Endothelial cell of umbilical vein (primary cell): ENCODE data around the gene PTGES. TPM values are rescaled to one million over a fixed set of nuclear protein-coding genes. Genes with fewer than 3 reads are reported as not detected.

ENCODE experiments used
- BruUV-seq: library from RNA; stranded (reverse); fragments of 400-500 nt; replicated peaks from 2 replicates; lab custom pipeline; 2021; lab: Mats Ljungman, UMichigan
- CTCF ChIA-PET: fragments of 300-600, 350-600 bp; sonication (Branson Sonifier 250); formaldehyde crosslinking; loops from one replicate; lab custom pipeline; 2021; ENCODE audit warnings: antibody characterized with exemption, inconsistent platforms; lab: Charles Lee
- POLR2A ChIA-PET: fragments of 300-600, 350-600 bp; sonication (Branson Sonifier 250); formaldehyde crosslinking; loops from one replicate; lab custom pipeline; 2021; ENCODE audit warnings: antibody characterized with exemption, inconsistent platforms; lab: Charles Lee
- DNase-seq: peaks from one replicate; pipeline ENCODE4 v3.0.0-alpha.2; 2011; ENCODE audit warnings: low read depth, low spot score
- FAIRE-seq: peaks from 2 replicates; lab custom pipeline; 2011; peaks lifted over from hg19 to GRCh38; lab: Jason Lieb, UNC
- H2AFZ ChIP-seq: 2 replicates; pipeline ENCODE4 v1.6.0; 2012; ENCODE audit warnings: low read depth, low read length, control low read depth, inconsistent platforms
- H3K27ac ChIP-seq: 2 replicates; pipeline ENCODE4 v1.5.1; 2011; ENCODE audit warnings: low read depth, mild to moderate bottlenecking, control low read depth, low read length, moderate library complexity; ENCODE audit not compliant: insufficient read depth
- H3K27me3 ChIP-seq, 2 experiments: 2 replicates each; pipeline versions ENCODE4 v1.6.0 to v1.6.1; 2011; ENCODE audit warnings: low read length in 2 of 2, mixed read lengths in 1 of 2; ENCODE audit not compliant: control insufficient read depth in 2 of 2, insufficient read depth in 2 of 2
- H3K36me3 ChIP-seq, 2 experiments: 2 replicates in 1 of 2; 3 replicates in 1 of 2; pipeline ENCODE4 v1.5.1; 2011; ENCODE audit warnings: low read length in 2 of 2, mild to moderate bottlenecking in 1 of 2, moderate library complexity in 1 of 2; ENCODE audit not compliant: control insufficient read depth in 2 of 2, insufficient read depth in 2 of 2; ENCODE audit errors: extremely low read depth in 1 of 2
- H3K4me1 ChIP-seq: 3 replicates; pipeline ENCODE4 v1.5.1; 2011; ENCODE audit warnings: mild to moderate bottlenecking, low read length; ENCODE audit not compliant: control insufficient read depth, insufficient read depth; ENCODE audit errors: extremely low read depth
- H3K4me2 ChIP-seq: 2 replicates; pipeline ENCODE4 v1.6.1; 2011; ENCODE audit warnings: low read length, control low read depth, mixed read lengths; ENCODE audit not compliant: insufficient read depth
- H3K4me3 ChIP-seq, 3 experiments: fragments of 200-600 bp in 1 of 3; sonication (generic), shearing (Covaris generic) in 1 of 3; replicated peaks in 1 of 3; 2 replicates each; pipeline ENCODE4 v1.5.1; 2011 to 2016; ENCODE audit warnings: control low read depth in 3 of 3, low read length in 3 of 3, mild to moderate bottlenecking in 2 of 3, inconsistent platforms in 1 of 3, low read depth in 1 of 3, moderate library complexity in 1 of 3; ENCODE audit not compliant: insufficient read depth in 1 of 3
- H3K79me2 ChIP-seq: 2 replicates; pipeline ENCODE4 v1.6.0; 2012; ENCODE audit warnings: low read length, inconsistent platforms; ENCODE audit not compliant: control insufficient read depth, insufficient read depth
- H3K9ac ChIP-seq: replicated peaks from 2 replicates; pipeline ENCODE3; 2011; ENCODE audit warnings: low read length, control low read depth; ENCODE audit not compliant: insufficient read depth; ENCODE audit errors: extremely low read depth
- H3K9me1 ChIP-seq: replicated peaks from 3 replicates; pipeline ENCODE4 v1.6.0; 2011; ENCODE audit warnings: mild to moderate bottlenecking, low read length; ENCODE audit not compliant: control insufficient read depth, insufficient read depth; ENCODE audit errors: extremely low read depth
- H3K9me3 ChIP-seq: replicated peaks from 2 replicates; pipeline ENCODE4 v1.5.1; 2012; ENCODE audit warnings: low read length, inconsistent platforms; ENCODE audit not compliant: control insufficient read depth, insufficient read depth
- H4K20me1 ChIP-seq: replicated peaks from 2 replicates; pipeline ENCODE3; 2011; ENCODE audit warnings: mild to moderate bottlenecking, low read length; ENCODE audit not compliant: control insufficient read depth, insufficient read depth; ENCODE audit errors: extremely low read depth
- EZH2 ChIP-seq: IDR thresholded peaks from 2 replicates; pipeline ENCODE4 v1.6.1; 2012; ENCODE audit warnings: borderline replicate concordance, low read depth, mild to moderate bottlenecking, moderate library complexity, low read length, inconsistent platforms; ENCODE audit not compliant: severe bottlenecking
- FOS ChIP-seq: IDR thresholded peaks from 2 replicates; pipeline ENCODE4 v1.6.1; 2011; ENCODE audit warnings: mild to moderate bottlenecking, low read length, moderate library complexity, borderline replicate concordance; ENCODE audit not compliant: insufficient read depth
- GATA2 ChIP-seq: IDR thresholded peaks from 2 replicates; pipeline ENCODE4 v1.7.0; 2011; ENCODE audit warnings: low read depth, mild to moderate bottlenecking, moderate library complexity, mixed read lengths, low read length; ENCODE audit not compliant: insufficient read length, insufficient read depth
- JUN ChIP-seq: IDR thresholded peaks from 2 replicates; pipeline ENCODE4 v1.6.1; 2011; ENCODE audit warnings: borderline replicate concordance, low read depth; ENCODE audit not compliant: insufficient read length, insufficient read depth
- MYC ChIP-seq: IDR thresholded peaks from one replicate; pipeline ENCODE4 v1.6.1; 2011; ENCODE audit warnings: mild to moderate bottlenecking, low read depth, low read length
- POLR2A ChIP-seq: IDR thresholded peaks from 2 replicates; pipeline ENCODE4 v1.6.1; 2012; ENCODE audit warnings: low read depth, mild to moderate bottlenecking, control low read depth, low read length
- POLR2AphosphoS5 ChIP-seq: IDR thresholded peaks from 2 replicates; pipeline ENCODE4 v1.6.1; 2012; ENCODE audit warnings: low read depth, mild to moderate bottlenecking, control low read depth, low read length, moderate library complexity; ENCODE audit not compliant: insufficient read depth
- dilution Hi-C: fragments of 300-500 bp; cut with MboI; formaldehyde crosslinking; loops from one replicate; pipeline ENCODE4 v1.15.0; 2019; ENCODE audit warnings: low sequenced_read_pairs; ENCODE audit not compliant: extremely low pct_ligation_motif_present
- intact Hi-C: fragments of 100-400 bp; cut with micrococcal nuclease; formaldehyde crosslinking; loops from one replicate; pipeline ENCODE4 v1.10.0; 2022
- polyA plus RNA-seq, 4 experiments: library from polyadenylated mRNA; depleted of rRNA in 3 of 4; stranded (reverse) in 3 of 4; unstranded in 1 of 4; fragments of >200 nt; gene quantifications; 2 replicates each; pipeline versions ENCODE4 v1.2.1 to v1.2.3, GENCODE V29; 2011 to 2012; ENCODE audit warnings: missing spikeins in 1 of 4
- total RNA-seq: library from RNA; stranded (reverse); gene quantifications from 2 replicates; pipeline ENCODE4 v1.2.3, GENCODE V29; 2021
- TF ChIP-seq, protein P1 (sequence below): IDR thresholded peaks from 2 replicates; pipeline ENCODE4 v1.6.1; 2011; ENCODE audit not compliant: insufficient read depth, insufficient read length
- TF ChIP-seq, protein P2 (sequence below), 2 donors: IDR thresholded peaks; 1 replicate in 1 of 2; 2 replicates in 1 of 2; pipeline ENCODE4 v1.5.1; 2011; ENCODE audit warnings: low read length in 2 of 2, mild to moderate bottlenecking in 2 of 2, moderate library complexity in 2 of 2, control low read depth in 1 of 2, inconsistent platforms in 1 of 2, low read depth in 1 of 2; ENCODE audit not compliant: insufficient read depth in 1 of 2; ENCODE audit errors: extremely low read depth in 1 of 2

The PTGES gene
- total and polyA plus RNA-seq, 2 donors (not counting 3 experiments of a cell fraction or from before 2014, with no cell fraction given), result not detected

DNA sequence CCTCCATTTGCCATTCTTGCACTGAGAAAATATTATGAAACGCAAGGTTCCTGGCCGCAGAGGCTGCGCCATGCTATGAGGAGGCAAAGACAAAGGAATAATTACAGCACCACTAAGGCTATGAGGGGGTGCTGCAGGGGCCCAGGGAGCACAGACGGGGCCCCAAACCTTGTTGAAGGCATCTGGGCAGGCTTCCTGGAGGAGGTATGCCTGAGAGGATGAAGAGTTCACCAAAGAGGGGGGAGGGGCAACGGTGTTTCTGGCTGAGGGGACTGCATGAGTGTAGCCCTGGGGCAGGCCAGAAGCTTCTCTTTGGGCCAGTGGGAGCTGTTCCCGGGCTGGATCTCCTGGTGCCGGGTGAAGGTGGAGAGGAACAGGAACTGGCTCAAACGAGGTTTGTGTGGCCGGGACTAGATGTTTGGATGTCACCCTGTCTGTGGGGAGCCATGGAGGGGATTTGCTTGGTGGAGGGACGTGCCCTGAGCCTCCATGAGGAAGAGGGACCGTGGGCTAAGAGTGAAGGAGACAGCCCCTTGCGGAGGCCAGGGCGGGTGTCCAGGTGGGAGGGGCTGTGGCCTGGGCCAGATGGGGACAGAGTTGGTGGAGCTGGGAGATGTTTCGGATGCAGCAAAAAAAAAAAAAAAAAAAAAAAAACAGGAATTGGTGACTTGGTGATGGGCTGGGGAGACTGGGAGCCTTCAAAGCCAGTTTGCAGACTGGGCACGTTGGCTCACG is 28.2 kb downstream of the PTGES start:
- FAIRE-seq, result no peak
- intact Hi-C loops (no loop called here), dilution Hi-C loops (loop anchor here (5.0 kb wide), 1 partner anchor 53 kb away; no protein-coding TSS in a partner anchor)
- POLR2A ChIA-PET, result interaction anchor here (0.7 kb wide), 1 partner anchor 18 kb away, joined by 4 read pairs; no protein-coding TSS in a partner anchor
- Histone ChIP-seq H3K9me1 (no peaks in the 10 kb centered on the region), H3K79me2 (no peaks in the 10 kb centered on the region), H3K36me3 (no peaks in the 10 kb centered on the region), H2AFZ (no peak overlapping the region), H3K9ac (no peak overlapping the region), H3K9me3 (no peaks in the 10 kb centered on the region), H3K4me1 (no peaks in the 10 kb centered on the region), H3K27ac (no peak overlapping the region), H3K4me2 (no peak overlapping the region), H4K20me1 (no peaks in the 10 kb centered on the region), H3K27me3 (no peaks in the 10 kb centered on the region), H3K4me3 (no peak overlapping the region)
- CTCF ChIA-PET, result interaction anchor here (0.6 to 3.9 kb wide), 6 partner anchors 13 to 729 kb away, joined by 3 to 67 read pairs (median 8); no protein-coding TSS in a partner anchor
- TF ChIP-seq GATA2 (no peak), JUN (no peak), POLR2AphosphoS5 (no peak), FOS (no peak), MYC (no peak), POLR2A (no peak), EZH2 (no peak)
- TF ChIP-seq, protein P1, sequence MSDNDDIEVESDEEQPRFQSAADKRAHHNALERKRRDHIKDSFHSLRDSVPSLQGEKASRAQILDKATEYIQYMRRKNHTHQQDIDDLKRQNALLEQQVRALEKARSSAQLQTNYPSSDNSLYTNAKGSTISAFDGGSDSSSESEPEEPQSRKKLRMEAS, result no peak
- TF ChIP-seq, protein P2, sequence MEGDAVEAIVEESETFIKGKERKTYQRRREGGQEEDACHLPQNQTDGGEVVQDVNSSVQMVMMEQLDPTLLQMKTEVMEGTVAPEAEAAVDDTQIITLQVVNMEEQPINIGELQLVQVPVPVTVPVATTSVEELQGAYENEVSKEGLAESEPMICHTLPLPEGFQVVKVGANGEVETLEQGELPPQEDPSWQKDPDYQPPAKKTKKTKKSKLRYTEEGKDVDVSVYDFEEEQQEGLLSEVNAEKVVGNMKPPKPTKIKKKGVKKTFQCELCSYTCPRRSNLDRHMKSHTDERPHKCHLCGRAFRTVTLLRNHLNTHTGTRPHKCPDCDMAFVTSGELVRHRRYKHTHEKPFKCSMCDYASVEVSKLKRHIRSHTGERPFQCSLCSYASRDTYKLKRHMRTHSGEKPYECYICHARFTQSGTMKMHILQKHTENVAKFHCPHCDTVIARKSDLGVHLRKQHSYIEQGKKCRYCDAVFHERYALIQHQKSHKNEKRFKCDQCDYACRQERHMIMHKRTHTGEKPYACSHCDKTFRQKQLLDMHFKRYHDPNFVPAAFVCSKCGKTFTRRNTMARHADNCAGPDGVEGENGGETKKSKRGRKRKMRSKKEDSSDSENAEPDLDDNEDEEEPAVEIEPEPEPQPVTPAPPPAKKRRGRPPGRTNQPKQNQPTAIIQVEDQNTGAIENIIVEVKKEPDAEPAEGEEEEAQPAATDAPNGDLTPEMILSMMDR (IDR thresholded peaks at IDR 0.05; ENCODE audit: extremely low read depth in 1 of 2, insufficient read depth in 1 of 2, low read depth in 1 of 2, low read length in 2 of 2), result no peak
- BruUV-seq, result no TSS peak
- no peak for DNase-seq
